ENCODE data around the gene ZDHHC15. TPM values are rescaled to one million over a fixed set of nuclear protein-coding genes. Genes with fewer than 3 reads are reported as not detected.
"Not testable (repeated sequence)": the region's sequence is repeated elsewhere in the genome, so short reads cannot be mapped to it uniquely, and the experiment has no call there.

The ZDHHC15 gene
- total and polyA plus RNA-seq, 2 donors (not counting 1 experiment from before 2014, with no cell fraction given): 0.09 to 0.17 TPM

DNA sequence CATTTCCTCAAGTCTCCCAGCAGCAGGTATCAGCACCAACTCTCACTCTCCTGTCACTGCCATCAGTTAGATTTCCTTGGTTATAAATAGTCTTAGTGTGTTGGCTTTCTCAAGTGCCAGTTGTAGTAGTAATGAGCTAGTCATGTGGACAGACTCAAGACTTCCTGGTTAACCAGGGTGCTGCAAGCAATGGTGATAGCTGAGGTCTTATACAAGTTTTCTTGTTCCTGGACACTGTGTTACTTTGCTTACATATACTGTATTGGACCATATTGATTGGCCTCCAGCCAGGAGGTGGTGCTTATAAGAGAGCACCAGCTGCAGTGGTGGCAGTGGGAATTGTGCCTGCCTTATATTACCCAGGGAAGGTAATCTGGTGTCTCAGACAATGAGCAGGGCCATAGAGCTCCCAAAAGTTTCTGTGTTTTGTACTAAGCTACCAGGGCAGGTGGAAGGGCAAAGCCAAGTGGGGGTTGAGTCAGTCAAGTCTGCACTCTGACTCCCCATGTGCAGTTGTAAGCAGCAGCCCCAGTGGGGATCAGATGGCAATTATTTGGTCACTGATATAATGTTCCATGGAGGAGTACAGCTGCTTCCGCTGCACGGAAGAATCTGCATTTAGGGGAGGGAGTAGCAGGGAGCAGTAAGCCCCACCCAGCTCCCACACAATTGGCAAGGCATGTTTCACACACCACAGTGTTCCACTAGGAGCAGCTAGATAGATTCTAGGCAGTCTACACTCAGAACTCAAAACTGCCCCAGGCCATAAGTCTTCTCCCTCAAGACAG lies 24.1 kb upstream of the ZDHHC15 start:
- DNase-seq (ENCODE audit: low read depth in 2 of 2): no peak
- Histone ChIP-seq H3K4me1 (ENCODE audit: control insufficient read depth, extremely low read depth, insufficient read depth, low read length) (no peaks in the 10 kb centered on the region), H3K27ac (ENCODE audit: insufficient read depth, low read length) (no peak overlapping the region), H4K20me1 (ENCODE audit: control insufficient read depth, extremely low read depth, insufficient read depth, low read length) (no peaks in the 10 kb centered on the region), H3K4me2 (ENCODE audit: extremely low read depth, insufficient read depth, low read length) (no peak overlapping the region), H3K79me2 (ENCODE audit: control insufficient read depth, insufficient read depth, low read length) (no peaks in the 10 kb centered on the region), H3K27me3 (ENCODE audit: control insufficient read depth, insufficient read depth, low read length) (no peaks in the 10 kb centered on the region), H3K9me3 (ENCODE audit: control insufficient read depth, insufficient read depth, low read depth, low read length) (no peaks in the 10 kb centered on the region), H3K4me3 (replicated peaks in 1 of 4; ENCODE audit: control extremely low read depth in 1 of 4, insufficient read depth in 1 of 4, low read depth in 3 of 4, low read length in 4 of 4) (no peak overlapping the region), H2AFZ (ENCODE audit: low read length) (no peak overlapping the region), H3K36me3 (ENCODE audit: control insufficient read depth, insufficient read depth, low read length) (no peaks in the 10 kb centered on the region), H3K9ac (ENCODE audit: insufficient read depth, low read length) (no peak overlapping the region)
- TF ChIP-seq, protein P1, sequence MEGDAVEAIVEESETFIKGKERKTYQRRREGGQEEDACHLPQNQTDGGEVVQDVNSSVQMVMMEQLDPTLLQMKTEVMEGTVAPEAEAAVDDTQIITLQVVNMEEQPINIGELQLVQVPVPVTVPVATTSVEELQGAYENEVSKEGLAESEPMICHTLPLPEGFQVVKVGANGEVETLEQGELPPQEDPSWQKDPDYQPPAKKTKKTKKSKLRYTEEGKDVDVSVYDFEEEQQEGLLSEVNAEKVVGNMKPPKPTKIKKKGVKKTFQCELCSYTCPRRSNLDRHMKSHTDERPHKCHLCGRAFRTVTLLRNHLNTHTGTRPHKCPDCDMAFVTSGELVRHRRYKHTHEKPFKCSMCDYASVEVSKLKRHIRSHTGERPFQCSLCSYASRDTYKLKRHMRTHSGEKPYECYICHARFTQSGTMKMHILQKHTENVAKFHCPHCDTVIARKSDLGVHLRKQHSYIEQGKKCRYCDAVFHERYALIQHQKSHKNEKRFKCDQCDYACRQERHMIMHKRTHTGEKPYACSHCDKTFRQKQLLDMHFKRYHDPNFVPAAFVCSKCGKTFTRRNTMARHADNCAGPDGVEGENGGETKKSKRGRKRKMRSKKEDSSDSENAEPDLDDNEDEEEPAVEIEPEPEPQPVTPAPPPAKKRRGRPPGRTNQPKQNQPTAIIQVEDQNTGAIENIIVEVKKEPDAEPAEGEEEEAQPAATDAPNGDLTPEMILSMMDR (conservative IDR thresholded peaks at IDR 0.05 in 1 of 2, IDR thresholded peaks at IDR 0.05 in 1 of 2; ENCODE audit: low read depth in 1 of 2, low read length in 2 of 2): no peak
- TF ChIP-seq EZH2 (IDR thresholded peaks at IDR 0.05; ENCODE audit: low read length, missing control alignments): no peak

DNA sequence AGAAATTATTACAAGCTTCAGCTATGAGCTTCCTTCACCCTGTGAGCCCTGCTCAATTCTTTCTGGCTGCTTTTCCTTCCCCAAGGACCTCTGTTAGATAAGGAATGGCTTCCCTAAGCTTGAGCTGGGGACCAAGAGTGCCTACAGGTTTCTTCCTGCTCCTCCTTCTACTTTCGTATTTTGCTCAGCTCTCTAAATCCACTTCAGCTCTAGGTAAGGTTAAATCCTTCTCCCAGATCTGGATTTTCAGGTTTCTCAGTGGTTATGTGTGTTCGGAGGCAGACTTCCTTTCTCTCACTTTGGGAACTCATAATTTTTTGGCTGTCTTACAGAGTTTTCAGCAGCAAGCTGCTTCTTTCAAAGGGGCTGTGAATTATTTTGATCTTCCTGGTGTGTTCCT lies 21.9 kb upstream of the ZDHHC15 start:
- TF ChIP-seq, protein P1 (conservative IDR thresholded peaks at IDR 0.05 in 1 of 2, IDR thresholded peaks at IDR 0.05 in 1 of 2; ENCODE audit: low read depth in 1 of 2, low read length in 2 of 2): no peak
- TF ChIP-seq EZH2 (IDR thresholded peaks at IDR 0.05; ENCODE audit: low read length, missing control alignments): no peak
- Histone ChIP-seq H3K79me2 (ENCODE audit: control insufficient read depth, insufficient read depth, low read length) (no peaks in the 10 kb centered on the region), H3K9ac (ENCODE audit: insufficient read depth, low read length) (no peak overlapping the region), H3K27ac (ENCODE audit: insufficient read depth, low read length) (no peak overlapping the region), H2AFZ (ENCODE audit: low read length) (no peak overlapping the region), H3K27me3 (ENCODE audit: control insufficient read depth, insufficient read depth, low read length) (no peaks in the 10 kb centered on the region), H3K4me3 (replicated peaks in 1 of 4; ENCODE audit: control extremely low read depth in 1 of 4, insufficient read depth in 1 of 4, low read depth in 3 of 4, low read length in 4 of 4) (no peak overlapping the region), H4K20me1 (ENCODE audit: control insufficient read depth, extremely low read depth, insufficient read depth, low read length) (no peaks in the 10 kb centered on the region), H3K4me2 (ENCODE audit: extremely low read depth, insufficient read depth, low read length) (no peak overlapping the region), H3K4me1 (ENCODE audit: control insufficient read depth, extremely low read depth, insufficient read depth, low read length) (no peaks in the 10 kb centered on the region), H3K36me3 (ENCODE audit: control insufficient read depth, insufficient read depth, low read length) (no peaks in the 10 kb centered on the region), H3K9me3 (ENCODE audit: control insufficient read depth, insufficient read depth, low read depth, low read length) (no peaks in the 10 kb centered on the region)
- no peak for DNase-seq (ENCODE audit: low read depth in 2 of 2)

DNA sequence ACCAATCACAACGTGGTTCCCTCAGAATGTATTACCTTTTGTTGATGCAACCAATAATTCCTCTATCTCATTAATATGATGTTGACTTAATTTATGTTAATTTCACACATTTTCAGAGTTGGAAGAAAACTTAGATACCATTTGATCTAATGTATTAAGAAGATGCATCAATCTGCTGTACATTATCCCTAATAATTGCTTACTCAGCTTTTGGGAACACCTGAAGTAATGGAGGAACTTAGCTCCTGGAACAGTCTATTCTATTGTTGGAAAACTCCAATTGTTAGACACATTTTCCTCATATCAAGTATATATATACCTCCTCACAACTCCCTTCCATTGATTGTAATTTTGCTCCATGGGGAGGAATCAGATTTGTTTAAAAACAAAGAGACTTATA lies 38.9 kb downstream of the ZDHHC15 start:
- TF ChIP-seq, protein P1 (conservative IDR thresholded peaks at IDR 0.05 in 1 of 2, IDR thresholded peaks at IDR 0.05 in 1 of 2; ENCODE audit: low read depth in 1 of 2, low read length in 2 of 2): no peak
- no peak for TF ChIP-seq EZH2 (IDR thresholded peaks at IDR 0.05; ENCODE audit: low read length, missing control alignments)
- Histone ChIP-seq H3K4me2 (ENCODE audit: extremely low read depth, insufficient read depth, low read length) (no peak overlapping the region), H2AFZ (ENCODE audit: low read length) (no peak overlapping the region), H3K4me3 (replicated peaks in 1 of 4; ENCODE audit: control extremely low read depth in 1 of 4, insufficient read depth in 1 of 4, low read depth in 3 of 4, low read length in 4 of 4) (no peak overlapping the region), H3K4me1 (ENCODE audit: control insufficient read depth, extremely low read depth, insufficient read depth, low read length) (no peaks in the 10 kb centered on the region), H3K36me3 (ENCODE audit: control insufficient read depth, insufficient read depth, low read length) (no peaks in the 10 kb centered on the region), H3K9ac (ENCODE audit: insufficient read depth, low read length) (no peak overlapping the region), H4K20me1 (ENCODE audit: control insufficient read depth, extremely low read depth, insufficient read depth, low read length) (no peaks in the 10 kb centered on the region), H3K27me3 (ENCODE audit: control insufficient read depth, insufficient read depth, low read length) (no peaks in the 10 kb centered on the region), H3K27ac (ENCODE audit: insufficient read depth, low read length) (no peak overlapping the region), H3K79me2 (ENCODE audit: control insufficient read depth, insufficient read depth, low read length) (no peaks in the 10 kb centered on the region), H3K9me3 (ENCODE audit: control insufficient read depth, insufficient read depth, low read depth, low read length) (no peaks in the 10 kb centered on the region)
- DNase-seq (ENCODE audit: low read depth in 2 of 2): no peak

DNA sequence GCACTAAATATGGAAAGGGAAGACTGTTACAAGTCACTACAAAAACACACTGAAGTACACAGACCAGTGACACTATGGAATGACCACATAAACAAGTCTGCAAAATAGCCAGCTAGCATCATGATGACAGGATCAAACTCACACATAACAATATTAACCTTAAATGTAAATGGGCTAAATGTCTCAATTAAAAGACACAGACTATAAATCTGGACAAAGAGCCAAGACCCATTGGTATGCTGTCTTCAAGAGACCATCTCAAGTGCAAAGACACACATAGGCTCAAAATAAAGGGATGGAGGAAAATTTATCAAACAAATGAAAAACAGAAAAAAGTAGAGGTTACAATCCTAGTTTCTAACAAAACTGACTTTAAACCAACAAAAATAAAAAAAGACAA lies 61.1 kb downstream of the ZDHHC15 start:
- not testable (repeated sequence) for H3K79me2 ChIP-seq (ENCODE audit: control insufficient read depth, insufficient read depth, low read length); DNase-seq (ENCODE audit: low read depth in 2 of 2); H3K4me1 ChIP-seq (ENCODE audit: control insufficient read depth, extremely low read depth, insufficient read depth, low read length); H3K4me2 ChIP-seq (ENCODE audit: extremely low read depth, insufficient read depth, low read length); H3K27me3 ChIP-seq (ENCODE audit: control insufficient read depth, insufficient read depth, low read length); H3K36me3 ChIP-seq (ENCODE audit: control insufficient read depth, insufficient read depth, low read length); H4K20me1 ChIP-seq (ENCODE audit: control insufficient read depth, extremely low read depth, insufficient read depth, low read length); H3K9ac ChIP-seq (ENCODE audit: insufficient read depth, low read length); H3K9me3 ChIP-seq (ENCODE audit: control insufficient read depth, insufficient read depth, low read depth, low read length); H3K27ac ChIP-seq (ENCODE audit: insufficient read depth, low read length); H3K4me3 ChIP-seq (replicated peaks in 1 of 4; ENCODE audit: control extremely low read depth in 1 of 4, insufficient read depth in 1 of 4, low read depth in 3 of 4, low read length in 4 of 4); H2AFZ ChIP-seq (ENCODE audit: low read length)

Data from fibroblast of lung (primary cell).